Measurements from ENCODE around the gene CCL8.
A peak's percentile ranks its signal among the peaks of the same experiment; 100 is the strongest.

Gene CCL8

DNA sequence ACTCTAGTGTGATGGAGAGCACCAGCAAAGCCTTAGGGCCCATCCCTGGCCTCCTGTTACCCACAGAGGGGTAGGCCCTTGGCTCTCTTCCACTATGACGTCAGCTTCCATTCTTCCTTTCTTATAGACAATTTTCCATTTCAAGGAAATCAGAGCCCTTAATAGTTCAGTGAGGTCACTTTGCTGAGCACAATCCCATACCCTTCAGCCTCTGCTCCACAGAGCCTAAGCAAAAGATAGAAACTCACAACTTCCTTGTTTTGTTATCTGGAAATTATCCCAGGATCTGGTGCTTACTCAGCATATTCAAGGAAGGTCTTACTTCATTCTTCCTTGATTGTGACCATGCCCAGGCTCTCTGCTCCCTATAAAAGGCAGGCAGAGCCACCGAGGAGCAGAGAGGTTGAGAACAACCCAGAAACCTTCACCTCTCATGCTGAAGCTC, at the start of gene CCL8:
Gene CCL8, plus strand, starts transcription at position 397 of the 445 bp plus-strand sequence. CDS start 67 bp downstream, outside the sequence.
- peak; percentile 0 for DNase-seq

DNA sequence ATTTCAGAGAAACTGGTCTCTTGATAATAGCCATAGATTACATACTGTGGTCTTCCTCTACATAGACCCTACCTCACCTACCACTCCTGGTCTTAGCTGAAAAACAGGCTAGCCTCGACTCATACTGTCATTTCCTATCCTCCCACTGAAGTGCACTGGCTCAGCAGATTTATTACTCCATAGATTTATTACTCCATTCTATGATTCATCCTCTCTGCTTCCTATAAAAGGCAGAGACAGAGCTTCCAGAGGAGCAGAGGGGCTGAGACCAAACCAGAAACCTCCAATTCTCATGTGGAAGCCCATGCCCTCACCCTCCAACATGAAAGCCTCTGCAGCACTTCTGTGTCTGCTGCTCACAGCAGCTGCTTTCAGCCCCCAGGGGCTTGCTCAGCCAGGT, 49.3 kb upstream of the CCL8 start, which contains the start of gene CCL7:
Gene CCL7, plus strand, starts transcription at position 253 of the 400 bp plus-strand sequence. Its CDS starts 70 bp downstream, at position 323.
- DNase-seq = no peak

DNA sequence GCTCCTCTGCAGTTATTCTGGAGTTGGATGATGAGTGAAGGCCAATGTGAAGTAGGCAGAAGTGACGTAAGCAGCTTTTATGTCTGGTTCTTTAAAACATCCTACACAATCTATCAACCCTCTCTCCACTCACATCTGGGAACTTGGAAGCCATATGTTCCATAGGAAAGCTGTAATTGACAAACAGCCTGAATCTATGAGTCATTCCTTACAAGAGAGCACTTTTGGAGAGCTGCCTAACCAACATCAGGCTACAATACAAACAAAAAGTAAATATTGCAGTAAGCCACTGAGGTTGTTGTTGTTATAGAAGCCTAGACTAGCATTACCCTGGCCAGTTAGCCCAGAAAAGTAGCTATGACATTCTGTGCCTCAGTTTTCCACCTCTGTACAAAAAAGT, 43.4 kb upstream of the CCL8 start:
- DNase-seq = no peak

DNA sequence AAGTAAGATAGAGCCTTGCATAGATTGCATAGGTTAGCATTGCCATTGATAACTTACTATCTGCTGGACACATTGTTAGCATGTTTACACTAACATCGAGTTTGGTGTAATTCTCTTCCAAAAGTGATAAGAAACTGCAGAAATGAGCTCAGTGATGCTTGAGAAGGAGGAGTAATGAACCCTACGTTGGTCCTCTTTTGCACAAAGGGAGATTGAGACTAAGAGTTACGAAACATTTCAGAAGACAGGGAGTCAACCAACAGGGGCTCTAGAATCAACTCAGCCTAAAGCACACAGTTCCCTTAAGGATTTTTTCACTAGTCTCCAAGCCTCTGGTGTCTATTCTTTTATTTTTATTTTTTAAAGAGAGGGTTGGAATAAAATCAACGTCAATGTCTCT, 42.4 kb upstream of the CCL8 start:
- DNase-seq = no peak

DNA sequence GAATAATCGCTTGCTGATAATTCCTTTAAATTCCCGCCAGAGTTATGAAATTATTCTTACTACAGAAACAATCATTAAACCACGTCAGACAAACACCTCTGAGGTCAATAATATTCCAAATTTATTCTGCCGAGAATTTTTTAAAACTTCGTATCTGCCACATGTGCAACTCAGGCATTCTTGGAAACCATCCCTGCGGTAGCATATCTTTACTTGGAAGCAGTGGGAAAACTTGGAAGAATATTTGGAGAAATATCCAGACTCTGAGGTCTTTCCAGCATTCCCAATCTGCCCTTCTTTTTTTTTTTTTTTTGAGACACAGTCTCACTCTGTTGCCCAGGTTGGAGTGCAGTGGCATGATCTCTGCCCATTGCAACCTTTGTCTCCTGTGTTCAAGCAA, 35.7 kb upstream of the CCL8 start:
- no peak for DNase-seq

DNA sequence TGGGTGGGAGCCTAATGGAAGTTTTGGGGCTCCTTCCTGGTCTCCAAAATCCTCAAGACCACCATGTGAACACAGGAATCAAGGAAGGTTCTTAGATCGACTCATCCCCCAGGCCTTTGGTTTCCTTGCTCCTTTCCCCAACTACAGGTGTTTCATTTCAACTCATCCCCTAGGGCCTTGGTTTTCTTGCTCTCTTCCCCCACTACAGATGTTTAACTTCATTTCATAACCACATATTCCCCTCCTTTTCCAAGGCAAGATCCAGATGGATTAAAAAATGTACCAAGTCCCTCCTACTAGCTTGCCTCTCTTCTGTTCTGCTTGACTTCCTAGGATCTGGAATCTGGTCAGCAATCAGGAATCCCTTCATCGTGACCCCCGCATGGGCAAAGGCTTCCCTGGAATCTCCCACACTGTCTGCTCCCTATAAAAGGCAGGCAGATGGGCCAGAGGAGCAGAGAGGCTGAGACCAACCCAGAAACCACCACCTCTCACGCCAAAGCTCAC, 33.9 kb upstream of the CCL8 start, which contains the start of gene CCL11:
Gene CCL11, plus strand, starts transcription at position 457 of the 507 bp plus-strand sequence. CDS start 67 bp downstream, outside the sequence.
- no peak for DNase-seq

DNA sequence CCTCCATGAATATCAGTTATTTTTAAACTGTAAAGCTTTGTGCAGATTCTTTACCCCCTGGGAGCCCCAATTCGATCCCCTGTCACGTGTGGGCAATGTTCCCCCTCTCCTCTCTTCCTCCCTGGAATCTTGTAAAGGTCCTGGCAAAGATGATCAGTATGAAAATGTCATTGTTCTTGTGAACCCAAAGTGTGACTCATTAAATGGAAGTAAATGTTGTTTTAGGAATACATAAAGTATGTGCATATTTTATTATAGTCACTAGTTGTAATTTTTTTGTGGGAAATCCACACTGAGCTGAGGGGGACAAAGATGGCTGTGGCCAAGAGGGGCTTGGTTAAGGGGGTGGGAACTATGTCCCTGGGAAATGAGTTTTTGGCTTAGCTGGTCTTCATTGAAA, 31.4 kb upstream of the CCL8 start:
- DNase-seq = no peak

DNA sequence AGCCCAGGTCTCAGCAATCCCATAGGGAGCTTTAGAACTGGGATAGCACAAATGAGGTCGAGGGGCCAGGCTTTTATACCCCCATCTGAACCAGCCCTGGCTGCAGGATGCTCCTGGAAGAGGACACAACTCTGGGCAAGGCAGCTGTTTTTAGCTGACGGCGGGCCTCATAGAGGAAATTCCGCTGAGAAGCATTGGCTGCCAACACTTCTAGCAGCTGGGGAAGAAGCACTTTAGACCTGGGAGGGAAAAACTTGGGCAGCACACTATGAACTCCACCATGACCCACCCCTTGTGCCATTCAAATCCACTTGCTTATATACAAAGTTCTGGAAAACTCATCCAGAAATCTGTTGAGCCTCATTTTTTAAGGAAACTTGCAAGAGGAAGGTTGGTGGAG, 28.6 kb upstream of the CCL8 start:
- DNase-seq = no peak

DNA sequence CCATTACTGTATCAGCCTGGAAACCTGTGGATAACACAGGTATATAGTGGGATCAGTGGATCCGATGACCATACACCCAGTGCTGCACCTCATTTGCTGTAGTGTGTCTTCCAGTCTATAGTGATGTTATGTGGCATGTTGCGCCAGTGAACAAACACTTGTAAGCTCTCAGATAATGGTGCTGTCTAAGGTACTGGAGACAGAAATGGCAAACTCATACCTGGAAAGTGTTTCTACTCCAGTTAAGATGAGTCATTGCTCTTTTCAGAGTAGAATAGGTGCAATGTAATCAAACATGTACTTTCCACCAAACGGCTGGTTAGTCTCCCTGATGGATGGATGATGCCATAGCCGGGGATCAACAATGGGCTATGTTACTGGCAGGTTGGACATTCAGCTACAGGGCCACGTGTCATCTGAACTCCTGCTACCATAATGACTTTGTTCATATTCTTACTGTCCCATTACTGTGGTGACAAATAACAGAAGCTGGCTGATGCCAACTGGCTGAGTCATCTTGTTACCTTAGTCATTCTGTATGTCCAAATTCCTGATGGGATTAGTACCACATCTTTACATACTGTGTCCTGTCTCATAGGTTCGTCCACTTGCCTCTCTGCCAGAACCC, 27.4 kb upstream of the CCL8 start:
- DNase-seq = no peak

DNA sequence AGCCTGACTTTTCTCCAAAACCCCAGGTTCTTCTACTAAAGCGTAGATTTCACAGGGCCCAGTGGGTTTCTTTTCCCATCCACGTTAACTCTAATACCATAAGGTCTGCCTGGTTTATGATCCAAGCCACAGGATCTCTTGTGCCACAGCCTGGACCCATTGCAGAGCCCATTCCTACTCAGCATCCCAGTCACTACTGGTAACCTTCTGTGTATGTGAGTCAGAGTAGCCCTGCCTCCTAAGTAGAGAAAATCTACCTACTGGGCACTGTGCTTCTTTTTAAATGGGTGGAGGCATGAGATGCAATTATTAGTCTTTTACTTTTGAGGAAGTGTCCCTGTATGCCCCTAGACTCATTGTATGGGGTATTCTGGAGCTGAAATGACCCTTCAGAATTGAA, 20.2 kb upstream of the CCL8 start:
- no peak for DNase-seq

DNA sequence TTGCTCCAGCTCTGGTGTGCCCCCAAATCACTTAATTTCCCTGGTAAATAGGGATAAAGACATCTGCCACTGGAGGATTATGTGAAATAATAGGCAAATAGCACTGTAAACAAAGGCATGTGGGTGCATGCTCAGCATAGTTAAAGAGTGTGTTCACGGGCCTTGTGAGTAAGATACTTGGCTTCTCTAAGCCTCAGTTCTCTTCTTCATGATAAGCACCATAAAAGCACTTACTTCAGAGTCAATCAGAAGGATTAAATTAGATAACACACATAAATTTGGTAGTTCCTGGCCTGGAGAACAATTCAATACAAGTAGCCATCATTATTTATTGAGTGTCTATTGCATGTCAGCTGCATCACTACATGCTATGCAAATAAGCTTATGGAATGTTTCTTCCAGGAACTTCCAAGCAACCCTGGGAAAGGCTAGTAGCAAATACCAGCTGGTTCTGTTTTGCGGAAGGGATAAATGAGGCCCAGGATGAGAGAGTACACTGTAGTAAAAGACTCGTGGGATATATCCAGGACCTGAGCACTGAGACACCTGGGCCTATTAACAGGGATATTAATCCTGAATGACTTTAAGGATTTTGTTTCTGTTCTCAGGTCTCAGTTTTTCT, 19.2 kb upstream of the CCL8 start:
- no peak for DNase-seq

DNA sequence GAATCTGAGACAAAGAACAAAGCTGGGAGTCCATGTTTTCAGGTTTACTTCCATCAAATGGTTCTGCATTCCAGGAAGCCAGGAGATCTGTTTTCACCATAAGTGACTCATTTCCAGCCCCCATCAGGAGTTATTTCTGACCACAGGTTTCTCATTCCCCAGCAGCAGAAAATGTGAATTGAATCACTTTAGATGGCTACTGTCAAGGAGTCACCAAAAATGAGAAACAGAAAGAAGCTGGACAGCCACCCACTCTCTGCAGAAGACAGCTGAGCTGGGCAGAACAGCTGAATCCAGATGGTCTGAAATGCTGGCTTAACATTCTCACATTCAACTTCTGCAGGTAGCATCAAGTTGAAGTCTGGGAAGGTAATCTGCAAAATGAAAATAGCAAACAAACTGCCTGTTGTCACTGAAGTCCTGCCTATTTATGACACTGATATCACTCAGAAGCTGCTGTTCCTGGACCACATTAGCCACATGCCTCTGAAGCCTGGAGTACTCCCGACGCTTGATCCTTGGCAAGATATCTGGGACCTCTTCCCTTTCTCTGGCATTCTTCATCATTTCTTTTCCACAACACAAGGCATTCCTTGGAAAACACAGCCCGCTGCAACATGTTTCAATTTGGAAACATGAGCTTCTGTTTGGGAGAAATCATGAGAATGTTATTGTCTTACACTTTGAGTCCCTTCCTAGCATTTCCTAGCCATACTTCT, 18.4 kb upstream of the CCL8 start:
- DNase-seq = peak; percentile 24

DNA sequence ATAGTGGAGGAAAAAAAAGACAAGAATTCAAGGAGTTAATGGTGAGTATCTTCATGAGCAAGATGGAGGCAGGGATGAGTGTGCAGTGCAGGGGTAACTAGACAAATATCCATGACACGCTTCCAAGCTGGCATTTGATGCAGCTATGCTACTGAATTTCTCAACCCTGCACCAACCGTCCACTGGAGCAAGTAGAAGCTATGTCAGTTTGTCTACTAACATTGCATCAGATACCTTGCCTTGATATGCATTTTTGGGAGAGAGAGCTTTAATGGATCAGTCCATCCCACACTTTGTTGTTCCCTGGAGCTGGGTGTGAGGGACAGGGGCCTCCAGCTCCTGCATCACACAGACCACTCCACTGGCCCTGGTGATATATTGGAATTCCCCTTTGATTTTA, 17.2 kb upstream of the CCL8 start:
- no peak for DNase-seq

DNA sequence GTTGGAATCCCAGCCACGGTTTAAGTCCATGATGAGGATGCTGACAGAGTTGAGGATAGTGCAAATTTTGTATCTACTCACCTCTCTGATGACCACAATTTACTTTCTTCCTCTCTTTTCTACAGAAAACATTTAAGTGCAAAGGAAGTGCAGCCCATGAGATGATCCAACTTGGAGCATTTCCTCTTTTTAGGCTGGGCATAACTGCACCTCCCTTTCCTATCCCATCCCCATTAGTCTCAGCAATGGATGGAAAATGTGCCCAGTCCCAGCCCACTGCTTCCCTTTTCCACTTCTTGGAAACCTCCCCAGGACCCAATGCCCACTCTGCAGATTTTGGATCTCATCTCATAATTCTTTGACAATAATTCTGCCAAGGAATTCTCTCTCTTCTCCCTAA, 16.6 kb upstream of the CCL8 start:
- peak; percentile 61 for DNase-seq

DNA sequence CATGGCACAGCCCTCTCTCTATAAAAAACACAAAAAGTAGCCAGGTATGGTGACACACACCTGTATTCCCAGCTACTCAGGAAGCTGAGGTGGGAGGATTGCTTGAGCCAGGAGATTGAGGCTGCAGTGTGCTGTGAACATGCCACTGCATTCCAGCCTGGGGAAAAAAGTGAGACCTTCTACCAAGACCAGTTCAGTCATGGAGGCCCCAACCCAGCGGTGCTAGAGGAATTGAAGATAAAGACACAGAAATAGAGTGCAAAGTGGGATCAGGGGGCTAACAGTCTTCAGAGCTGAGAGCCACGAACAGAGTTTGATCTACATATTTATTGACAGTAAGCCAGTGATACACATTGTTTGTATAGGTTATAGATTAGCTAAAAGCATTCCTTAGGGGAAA, 15.6 kb upstream of the CCL8 start:
- no peak for DNase-seq

DNA sequence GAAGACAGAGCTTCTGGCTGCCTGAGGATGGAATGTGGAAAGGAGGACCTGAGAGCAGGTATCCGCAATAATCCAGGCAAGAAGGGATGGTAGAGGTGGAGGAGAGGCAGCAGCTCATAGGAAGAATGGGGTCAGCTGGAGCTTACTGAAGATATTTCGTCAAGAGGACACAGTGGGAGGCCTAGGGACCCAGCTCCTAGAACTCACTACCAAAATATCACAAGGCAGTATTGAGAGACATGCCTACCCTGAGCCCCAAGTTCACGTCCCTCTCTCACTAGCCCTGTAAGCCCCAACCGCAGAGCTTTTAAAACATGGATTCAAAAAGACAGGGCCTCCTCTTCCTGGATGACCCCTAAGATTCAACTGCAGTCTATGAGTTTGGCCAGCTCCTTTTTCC, 14.2 kb upstream of the CCL8 start:
- DNase-seq = no peak

DNA sequence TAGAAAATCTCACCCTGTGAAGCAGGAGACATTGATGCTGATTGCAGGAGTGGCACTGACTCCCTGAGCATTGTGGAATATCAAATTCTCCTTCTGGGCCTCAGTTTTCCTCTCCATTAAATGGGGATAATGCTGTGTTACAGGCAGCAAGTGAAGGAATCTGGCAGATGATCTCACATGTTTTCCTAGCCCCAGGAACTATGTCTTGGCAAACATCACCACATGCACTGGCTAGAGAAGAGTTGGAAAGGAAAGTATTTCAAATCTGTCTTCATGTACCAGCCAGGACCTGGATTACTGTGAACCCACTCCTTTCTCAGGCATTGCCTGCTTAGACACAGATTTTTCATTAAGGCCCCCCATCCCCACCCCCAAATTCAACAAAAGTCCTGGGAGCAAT, 13.6 kb upstream of the CCL8 start:
- DNase-seq = no peak

DNA sequence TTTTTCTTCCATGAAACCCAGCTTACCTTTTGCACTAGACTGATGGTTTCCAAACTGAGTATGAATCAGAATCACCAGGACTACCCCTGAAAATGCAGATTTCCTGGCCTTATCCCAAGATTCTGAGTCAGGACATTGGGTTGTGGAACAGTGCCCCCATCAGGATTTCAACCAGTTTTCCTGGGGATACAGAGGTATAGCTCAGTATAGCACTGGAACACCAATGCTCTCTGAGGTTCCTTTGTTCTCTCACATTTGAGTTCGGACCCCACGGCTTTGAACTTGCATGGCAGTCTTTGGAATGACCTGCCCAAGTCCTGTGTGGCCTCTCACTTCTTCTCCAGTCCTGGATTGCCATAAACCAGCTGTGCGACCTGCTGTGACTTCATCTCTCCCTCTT, 12.8 kb upstream of the CCL8 start:
- no peak for DNase-seq

DNA sequence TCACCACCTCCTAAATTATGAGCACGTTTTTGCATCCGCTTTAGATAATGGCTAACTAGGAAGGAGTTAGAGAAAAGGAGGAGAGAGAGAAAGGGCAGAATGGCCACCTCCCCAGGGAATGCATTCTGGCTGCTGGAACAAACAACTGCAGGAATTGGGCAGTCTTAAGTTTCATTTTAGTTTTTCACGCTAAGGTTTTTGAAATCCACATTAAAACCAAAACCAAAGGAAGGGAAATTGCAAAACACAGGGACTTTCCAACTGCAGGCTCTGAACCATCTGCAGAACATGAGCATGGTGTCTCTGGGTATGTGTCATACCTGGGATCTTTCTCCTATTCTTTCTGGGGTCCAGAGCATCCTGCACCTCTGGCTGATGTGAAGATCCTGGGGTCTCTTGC, 12.1 kb upstream of the CCL8 start:
- DNase-seq = peak; percentile 52

DNA sequence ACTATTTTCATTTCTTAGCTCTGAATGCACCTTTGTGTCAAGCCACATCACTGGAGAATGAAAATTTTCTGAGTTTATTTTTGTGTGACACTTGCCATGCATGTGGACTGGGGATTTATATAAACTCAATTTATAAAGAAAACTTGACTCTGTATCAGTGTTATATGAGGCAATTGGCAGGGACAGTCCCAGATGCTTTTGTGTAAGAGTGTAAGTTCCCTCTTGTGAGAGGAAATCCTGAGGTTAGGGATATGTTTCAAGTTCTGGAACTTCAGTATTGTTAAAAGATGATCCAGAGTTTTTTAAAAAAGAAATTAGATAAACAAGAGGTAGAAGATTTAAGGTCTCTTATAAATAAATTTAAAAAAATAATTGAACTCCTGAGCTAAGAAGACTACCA, 10.9 kb upstream of the CCL8 start:
- DNase-seq = peak; percentile 4

DNA sequence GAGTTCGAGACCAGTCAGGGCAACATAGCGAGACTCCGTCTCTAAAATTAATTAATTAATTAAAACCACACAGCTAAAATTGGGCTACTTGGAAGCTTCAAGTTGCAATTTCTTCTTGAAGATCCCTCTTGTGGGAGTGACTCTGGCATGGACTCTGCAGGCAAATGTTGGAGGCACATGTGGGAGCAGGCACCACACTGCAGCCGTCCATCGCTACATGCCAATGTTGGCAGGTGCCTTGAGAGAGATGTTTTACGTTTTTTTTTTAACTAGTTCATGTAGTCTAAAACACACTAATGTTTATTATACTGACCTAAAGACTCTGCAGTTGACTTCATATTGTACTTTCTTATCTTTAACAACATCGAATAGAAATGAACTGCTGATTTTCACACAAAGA, 7.9 kb upstream of the CCL8 start:
- no peak for DNase-seq

DNA sequence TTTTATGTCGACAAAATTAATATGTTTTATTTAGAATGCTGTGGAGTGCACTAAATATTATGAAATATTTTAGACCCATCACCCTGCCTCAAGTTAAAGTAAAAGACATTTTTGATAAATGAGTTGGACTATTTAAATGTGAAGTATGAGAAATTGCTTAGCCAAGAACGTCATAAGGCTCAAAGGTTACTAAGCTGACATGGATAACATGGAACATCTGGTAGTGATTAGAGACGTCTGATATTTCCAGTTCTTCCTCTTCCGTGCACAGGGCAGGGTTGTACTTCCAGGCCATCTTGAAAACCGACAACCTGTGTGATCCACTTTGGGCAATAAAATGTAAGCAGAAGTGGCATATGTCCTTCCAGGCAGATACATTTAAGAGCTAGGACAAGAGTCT, 7.2 kb upstream of the CCL8 start:
- no peak for DNase-seq

DNA sequence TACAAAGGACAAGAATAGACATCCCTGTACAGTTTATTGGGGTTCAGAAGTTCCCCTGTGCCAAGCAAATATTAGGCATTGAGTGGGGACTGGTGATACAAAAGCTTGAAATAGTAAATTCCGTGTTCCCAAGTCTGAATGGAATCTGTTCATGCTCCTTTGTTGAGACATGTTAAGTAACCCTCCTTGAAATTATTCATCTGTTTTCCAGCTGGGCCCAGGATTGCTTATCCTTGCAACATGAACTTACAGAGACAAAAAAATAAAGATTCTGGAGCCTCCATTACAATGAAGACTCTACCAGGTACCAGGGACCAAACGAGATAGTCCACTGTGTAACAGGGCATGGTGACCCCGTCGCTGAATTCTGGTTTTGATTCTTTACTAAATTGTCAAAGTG, 6.1 kb upstream of the CCL8 start:
- no peak for DNase-seq

DNA sequence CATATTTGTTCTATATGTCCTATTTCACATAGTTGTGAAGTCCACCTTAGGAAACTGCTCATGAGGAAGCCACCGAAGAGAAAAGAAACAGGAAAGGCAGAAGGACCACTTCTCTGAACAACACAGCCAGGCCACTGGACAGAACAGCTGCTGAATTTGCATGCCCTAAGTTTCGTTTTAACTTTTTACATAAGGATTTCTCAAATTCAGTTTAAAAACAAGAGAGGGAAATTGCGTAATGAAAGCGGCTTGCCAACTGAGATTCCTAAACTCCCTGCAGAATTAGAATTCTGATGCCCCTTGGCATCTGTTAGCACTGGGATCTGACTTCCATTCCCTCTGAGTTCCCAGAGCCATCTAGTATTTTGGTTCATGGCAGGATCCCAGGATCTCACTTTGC, 5.0 kb upstream of the CCL8 start:
- DNase-seq = peak; percentile 80

Measured in MV-4-11 (cell line).